Fibroblast of the conjunctiva (primary cell): ENCODE data around the gene EMILIN2.
"Not testable (repeated sequence)": the region's sequence is repeated elsewhere in the genome, so short reads cannot be mapped to it uniquely, and the experiment has no call there.

Source experiments
- DNase-seq: peaks from one replicate; pipeline ENCODE4 v3.0.0-alpha.2; 2010; ENCODE audit warnings: low read depth

The EMILIN2 gene

DNA sequence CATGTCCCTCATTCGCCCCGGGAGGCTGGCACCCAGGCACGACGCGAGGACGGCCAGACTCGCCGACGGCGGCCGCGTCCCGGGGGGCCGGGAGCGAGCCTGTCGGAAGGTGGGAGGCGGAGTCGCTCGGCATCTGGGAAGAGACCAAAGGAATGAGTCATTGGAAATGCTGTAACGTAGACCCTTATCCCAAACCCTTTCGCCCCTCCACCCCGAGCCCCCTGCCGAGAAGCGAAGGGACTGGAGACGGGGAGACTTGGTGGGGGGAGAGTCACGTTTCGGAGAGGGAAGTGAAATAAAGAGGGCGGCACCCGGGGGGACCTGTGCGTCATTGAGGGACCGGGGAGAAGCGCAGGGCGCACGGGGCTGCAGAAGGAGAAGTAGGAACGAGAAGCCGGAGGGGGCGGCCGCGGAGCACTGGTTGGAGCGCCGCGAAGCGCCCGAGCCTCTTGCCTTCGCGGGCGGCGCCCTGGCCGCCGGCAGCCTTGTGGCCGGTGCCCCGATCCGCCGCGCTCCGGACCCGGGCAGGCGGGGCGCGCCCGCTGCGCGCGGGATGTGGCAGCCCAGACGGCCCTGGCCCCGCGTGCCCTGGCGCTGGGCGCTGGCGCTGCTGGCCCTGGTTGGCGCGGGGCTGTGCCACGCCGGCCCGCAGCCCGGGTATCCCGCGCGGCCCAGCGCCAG is at the start of gene EMILIN2:
EMILIN2 (plus strand) TSS at position 371 of the 681 bp plus-strand sequence; CDS start at position 554, 183 bp downstream.
- peak; percentile 29 for DNase-seq

DNA sequence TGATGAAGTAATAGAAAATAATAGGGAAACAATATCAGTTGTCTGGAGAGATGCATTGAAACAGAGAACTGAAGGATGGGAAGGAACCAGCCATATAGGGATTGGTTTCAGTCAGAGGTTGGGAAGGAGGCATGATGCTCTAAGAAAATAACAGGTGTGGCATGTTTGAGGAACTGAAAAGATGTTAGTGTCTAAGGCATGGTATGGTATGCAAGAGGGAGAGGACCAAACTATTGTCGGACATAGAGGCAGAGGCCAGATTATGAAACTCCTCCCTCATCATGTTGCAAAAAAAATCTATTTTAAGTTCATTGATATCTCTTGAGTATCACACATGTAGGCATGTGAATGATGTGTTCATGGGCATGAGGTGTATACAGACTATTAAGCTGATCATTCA is 48.9 kb upstream of the EMILIN2 start:
- DNase-seq = no peak

DNA sequence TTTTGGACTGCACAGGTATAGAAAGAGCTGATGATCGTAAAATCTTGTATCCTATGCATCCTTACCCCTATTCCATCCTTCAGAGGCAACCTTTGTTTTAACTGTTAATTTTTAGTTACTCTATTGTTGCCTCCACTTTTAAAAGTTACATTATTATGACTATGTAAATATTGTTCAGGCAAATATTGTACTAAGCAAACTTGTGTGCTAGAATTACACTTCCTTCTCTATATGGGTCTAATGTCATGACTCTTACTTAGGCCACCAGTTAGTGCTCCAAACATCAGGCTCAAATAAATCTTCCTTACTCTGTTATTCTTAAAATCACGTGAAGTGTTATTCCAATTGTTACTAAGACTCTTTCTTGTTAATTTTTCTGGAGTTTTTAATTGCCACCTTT is 47.4 kb upstream of the EMILIN2 start:
- DNase-seq = no peak

DNA sequence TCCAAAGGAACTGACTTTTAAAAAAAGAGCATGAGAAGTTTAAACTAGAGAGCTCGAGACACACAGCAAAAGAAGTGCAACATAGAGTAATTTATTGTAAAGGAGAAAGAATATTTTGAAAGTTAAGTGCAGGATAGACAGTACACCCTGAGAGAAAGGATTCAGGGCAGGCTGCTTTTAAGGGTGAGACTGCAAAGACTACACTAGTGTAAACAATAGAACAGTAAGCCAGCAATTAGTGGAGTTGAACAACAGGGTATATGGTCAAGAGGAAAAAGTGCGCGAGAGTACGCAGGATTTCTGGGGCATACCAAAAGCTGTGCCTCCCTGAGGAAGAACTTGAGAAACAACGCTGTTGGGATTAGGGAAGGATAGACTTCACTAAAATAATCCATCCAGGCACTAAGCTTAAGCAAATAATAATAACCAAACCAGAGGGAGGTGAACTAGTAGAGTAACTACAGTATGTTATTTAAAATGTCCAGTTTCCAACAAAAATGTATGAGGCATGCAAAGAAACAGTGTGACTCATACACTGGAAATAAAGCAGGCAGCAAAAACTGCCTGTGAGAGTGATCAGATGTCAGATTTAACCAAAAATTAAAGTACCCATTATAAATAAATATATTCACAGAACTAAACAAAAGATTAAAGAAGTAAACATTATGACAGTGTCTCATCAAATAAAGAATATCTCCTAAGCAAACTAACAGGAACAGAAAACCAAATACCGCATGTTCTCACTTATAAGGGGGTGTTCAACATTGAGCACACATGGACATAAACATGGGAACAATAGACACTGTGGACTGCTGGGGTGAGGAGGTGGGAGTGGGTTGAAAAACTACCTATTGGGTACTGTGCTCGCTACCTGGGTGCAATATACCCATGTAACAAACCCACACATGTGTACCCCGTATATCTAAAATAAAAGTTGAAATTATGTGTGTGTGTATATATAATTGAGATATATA is 40.5 kb upstream of the EMILIN2 start:
- DNase-seq = peak; percentile 18

DNA sequence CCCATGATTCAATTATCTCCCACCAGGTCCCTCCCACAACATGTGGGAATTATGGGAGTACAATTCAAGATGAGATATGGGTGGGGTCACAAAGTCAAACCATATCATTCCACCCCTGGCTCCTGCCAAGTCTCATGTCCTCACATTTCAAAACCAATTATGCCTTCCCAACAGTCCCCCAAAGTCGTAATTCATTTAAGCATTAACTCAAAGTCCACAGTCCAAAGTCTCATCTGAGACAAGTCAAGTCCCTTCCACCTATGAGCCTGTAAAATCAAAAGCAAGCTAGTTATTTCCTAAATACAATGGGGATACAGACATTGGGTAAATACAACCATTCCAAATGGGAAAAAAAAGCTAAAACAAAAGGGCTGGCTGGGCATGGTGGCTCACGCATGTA is 38.2 kb upstream of the EMILIN2 start:
- not testable (repeated sequence) for DNase-seq

DNA sequence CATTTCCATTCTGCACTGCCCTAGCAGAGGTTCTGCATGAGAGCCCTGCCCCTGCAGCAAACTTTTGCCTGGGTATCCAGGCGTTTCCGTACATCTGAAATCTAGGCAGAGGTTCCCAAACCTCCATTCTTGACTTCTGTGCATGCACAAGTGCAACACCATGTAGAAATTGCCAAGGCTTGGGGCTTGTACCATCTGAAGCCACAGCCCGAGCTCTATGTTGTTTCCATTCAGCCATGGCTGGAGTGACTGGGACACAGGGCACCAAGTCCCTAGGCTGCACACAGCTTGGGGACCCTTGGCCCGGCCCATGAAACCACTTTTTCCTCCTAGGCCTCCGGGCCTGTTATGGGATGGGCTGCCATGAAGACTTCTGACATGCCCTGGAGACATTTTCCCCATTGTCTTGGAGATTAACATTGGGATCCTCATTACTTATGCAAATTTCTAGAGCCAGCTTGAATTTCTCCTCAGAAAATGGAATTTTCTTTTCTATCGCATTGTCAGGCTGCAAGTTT is 37.1 kb upstream of the EMILIN2 start:
- not testable (repeated sequence) for DNase-seq

DNA sequence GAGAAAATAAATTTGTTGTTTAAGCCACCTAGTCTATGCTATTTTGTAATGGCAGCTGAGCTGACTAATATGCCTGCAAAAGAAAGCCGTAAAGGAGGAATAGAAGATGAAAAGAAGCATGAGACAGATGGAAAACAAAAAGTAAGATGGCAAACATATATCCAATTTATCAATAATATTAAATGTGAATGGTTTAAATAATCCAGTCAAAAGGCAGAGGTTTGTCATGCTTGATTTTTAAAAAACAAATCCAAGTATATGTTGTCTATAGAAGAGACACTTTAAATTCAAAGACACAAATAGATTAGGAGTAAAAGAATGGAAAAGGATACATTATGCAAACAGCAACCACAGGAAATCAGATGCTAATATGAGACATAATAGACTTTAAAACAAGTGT is 35.4 kb upstream of the EMILIN2 start:
- DNase-seq = no peak

DNA sequence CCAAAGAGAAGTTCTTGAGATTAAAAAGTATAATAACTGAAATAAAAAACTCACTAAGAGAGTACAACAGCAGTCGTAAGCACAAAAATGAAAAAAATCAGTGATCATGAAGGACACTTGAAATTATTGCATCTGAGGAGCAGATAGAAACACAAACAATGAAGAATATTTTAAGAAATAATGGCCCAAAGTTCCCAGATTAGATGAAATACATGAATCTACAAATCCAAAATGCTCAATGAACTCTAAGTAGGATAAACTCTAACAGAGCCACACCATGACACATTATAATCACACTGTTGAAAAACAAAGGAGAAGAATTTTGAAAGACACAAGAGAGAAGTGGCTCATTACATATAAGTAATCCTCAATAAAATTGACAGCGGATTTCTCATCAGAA is 31.9 kb upstream of the EMILIN2 start:
- DNase-seq = no peak

DNA sequence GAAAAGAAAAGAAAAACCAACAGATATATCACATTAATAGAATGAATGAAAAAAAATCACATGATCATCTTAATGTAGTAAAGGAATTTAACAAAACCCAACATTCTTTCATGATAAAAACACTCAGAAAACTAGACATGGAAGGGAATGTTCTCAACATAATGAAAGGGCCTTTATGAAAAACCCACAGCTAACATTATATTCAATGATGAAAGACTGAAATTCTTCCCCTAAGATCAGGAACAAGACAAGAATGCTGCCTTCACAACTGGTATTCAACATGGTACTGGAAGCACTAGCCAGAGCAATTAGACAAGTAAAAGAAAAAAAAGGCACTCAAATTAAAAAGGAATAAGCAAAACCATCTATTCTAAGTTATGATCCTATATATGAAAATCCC is 28.5 kb upstream of the EMILIN2 start:
- no peak for DNase-seq

DNA sequence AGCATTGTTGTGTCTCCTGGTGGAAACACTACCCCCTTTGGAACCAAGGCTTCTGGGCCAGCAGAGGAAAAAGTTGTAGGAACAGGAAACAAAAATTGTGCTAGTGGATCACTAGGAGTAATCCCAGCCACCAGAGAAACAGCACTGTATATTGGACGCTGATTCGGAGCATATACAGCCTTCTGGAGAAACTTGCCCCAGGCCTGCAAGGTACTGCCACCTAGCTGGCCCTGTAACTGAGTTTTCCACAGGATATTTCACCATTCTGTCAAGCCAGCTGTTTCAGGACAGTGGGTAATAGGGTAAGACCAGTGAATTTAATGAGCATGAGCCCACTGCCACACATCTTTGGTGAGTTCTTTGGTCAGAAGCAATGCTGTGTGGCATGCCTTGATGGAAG is 25.1 kb upstream of the EMILIN2 start:
- DNase-seq = no peak

DNA sequence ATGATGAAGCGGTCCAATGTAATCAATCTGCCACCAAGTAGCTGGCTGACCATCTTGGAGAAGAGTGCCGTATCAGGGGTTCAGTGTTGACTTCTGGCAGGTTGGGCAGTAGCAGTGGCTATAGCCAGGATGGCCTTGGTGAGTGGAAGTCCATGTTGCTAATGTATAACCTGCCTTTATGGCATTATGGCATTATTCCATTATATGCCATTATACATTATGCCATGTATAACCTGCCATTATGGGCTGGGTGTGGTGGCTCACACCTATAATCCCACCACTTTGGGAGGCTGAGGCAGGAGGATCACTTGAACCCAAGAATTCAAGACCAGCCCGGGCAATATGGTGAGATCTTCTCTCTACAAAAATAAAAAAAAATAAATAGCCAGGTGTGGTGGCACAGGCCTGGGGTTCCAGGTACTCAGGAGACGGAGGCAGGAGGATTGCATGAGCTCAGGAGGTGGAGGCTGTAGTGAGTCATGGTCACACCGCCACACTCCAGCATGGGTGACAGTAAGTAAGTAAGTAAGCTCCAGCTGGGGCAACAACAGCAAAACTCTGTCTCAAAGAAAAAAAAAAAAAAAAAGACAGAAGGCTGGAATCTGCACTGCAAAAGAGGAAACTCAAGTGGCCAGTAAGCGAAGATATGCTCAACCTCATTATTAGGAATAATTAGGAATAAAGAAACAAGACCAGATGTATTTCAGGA is 24.4 kb upstream of the EMILIN2 start:
- DNase-seq = no peak

DNA sequence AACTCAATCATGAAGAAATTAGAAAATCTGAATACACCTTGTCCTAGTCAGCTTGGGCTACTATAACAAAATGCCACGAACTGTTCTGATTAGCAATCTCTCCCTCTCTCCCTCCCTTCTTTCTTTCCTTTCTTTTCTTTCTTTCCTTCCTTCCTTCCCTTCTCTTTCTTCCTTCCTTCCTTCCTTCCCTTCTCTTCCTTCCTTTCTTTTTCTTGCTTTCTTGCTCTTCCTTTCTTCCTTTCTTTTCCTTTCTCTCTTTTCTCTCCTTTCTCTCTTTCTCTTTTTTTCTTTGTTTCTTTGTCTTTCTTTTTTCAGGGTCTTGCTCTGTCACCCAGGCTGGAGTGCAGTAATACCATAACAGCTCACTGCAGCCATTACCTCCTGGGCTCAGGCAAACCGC is 23.6 kb upstream of the EMILIN2 start:
- no peak for DNase-seq

DNA sequence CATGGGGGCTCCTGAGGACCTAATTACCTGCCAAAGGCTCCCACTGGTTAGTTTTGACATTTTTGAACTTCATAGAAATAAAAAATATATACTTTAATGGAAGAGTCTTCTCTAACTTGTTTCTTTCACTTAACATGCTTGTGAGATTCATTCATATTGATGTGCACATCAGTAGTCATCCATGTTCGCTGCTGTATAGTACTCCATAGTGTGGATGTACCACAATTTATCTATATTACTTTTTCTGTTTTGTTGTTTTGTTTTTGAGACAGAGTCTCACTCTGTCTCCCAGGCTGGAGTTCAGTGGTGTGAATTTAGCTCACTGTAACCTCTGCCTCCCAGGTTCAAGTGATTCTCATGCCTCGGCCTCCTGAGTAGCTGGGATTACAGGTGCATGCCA is 22.8 kb upstream of the EMILIN2 start:
- no peak for DNase-seq

DNA sequence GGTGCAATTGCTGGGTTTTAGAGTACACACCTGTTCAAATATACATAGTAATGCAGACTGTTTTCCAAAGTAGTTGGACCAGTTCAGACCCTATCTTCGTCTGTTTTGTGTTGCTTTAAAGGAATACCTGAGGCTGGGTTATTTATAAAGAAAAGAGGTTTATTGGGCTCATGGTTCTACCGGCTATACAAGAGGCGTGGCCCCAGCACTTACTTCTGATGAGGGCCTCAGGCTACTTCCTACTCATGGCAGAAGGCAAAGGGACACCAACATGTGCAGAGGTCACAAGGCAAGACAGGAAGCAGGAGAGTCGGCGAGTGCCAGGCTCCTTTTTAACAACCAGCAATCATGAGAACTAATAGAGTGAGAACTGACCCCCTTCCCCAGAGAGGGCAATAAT is 21.9 kb upstream of the EMILIN2 start:
- no peak for DNase-seq

DNA sequence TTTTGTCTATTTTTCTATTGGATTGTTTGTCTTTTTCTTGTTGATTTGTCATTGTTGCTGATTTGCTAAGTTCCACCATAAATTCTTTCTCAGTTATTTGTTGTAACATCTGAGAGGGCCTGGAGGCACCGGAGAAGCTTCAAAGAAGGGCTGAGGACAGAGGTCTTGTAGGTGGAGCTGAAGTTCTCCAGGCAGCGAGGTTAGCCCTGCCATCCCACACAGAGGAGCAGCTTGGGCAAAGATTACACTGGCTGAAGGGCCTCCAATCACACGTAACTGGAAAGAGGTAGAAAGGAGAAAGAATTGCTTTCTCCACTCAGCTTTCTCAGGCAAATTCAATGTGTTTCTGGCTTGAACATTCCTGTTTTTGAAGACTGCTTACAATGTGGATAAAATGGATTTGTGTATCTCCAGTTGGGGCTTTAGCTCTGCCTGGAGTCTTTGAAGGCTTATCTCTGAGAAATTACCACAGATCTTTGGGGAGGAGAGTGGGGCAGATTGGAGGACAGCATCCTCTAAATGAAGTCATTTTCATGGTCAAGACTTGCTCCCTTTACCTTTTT is 21.1 kb upstream of the EMILIN2 start:
- no peak for DNase-seq

DNA sequence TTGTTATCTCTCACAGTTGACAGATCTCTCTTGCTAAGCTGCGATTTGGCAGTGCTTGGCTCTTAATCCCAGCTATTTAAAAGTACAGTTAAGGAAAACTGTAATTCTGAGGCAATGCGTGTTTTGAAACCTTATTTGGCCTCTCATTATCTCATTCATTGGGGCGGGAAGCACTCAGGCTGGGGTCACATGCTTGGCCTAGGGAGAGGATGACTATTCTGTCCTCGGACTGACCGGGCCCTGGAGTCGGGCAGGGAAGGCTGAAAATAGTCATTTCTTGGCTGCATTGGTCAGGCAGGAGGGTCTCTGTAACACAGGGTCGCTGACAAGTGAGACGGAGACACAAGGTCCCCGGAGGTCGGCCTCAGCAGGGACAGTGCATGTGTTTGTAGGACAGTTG is 20.2 kb upstream of the EMILIN2 start:
- DNase-seq = no peak

DNA sequence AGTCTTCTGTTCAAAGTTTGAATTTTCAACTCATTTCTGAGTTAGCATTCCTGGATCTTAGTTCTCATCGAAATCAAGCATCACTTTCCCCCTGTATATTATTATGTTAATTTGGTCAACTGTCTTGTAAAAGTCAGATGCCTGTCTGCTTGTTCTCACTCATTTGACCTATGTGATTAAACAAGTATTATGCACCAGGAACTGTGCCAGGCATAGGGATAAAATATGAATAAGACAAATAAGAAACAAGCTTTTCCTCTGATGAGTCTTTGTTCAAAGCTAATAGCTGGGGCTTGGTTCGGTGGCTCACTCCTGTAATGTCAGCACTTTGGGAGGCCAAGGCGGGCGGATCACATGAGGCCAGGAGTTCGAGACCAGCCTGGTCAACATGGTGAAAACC is 19.7 kb upstream of the EMILIN2 start:
- no peak for DNase-seq

DNA sequence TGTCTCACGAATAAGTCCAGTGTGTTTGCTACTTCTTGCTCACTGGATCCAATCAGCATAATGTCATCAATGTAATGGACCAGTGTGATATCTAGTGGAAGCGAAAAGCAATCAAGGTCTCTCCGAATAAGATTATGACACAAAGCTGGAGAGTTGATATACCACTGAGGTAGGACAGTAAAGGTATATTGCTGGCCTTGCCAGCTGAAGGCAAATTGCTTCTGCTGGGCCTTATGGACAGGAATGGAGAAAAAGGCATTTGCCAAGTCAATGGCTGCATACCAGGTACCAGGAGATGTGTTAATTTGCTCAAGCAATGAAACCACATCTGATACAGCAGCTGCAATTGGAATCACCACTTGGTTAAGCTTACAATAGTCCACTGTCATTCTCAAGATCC is 10.7 kb upstream of the EMILIN2 start:
- not testable (repeated sequence) for DNase-seq

DNA sequence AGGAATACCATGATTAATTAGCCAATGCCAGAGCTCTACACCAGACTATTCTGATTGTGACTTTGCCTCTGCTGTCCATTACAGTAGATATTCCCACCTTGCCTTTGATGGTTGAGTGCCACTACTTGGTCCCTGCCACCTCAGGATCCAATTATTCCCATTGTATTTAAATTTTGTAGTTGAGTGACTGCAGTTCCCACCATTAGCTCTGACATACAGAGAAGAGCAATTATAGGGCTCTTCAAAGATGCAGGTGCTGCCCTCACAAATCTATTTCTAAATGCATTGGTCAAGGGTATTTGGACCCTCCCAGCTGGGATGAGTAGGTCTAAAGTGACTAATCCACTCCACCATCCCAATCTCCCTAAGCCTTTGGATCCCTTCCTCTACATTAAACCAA is 9.5 kb upstream of the EMILIN2 start:
- DNase-seq = not testable (repeated sequence)

DNA sequence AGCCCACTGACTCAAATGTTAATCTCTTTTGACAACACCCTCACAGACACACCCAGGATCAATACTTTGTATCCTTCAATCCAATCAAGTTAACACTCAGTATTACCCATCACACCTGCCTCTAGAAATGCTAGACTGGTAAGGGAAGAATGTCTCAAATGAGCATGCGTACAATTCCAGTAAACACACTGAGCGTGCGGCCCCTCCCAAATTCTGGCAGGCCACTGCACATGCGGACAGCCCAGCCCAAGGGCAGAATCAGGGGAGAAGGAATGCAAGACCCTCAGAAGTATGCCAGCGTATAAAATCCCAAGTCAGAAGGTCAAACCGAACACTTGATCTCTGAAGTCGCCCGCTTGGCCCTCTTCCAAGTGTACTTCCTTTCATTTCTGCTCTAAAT is 7.6 kb upstream of the EMILIN2 start:
- DNase-seq = no peak

DNA sequence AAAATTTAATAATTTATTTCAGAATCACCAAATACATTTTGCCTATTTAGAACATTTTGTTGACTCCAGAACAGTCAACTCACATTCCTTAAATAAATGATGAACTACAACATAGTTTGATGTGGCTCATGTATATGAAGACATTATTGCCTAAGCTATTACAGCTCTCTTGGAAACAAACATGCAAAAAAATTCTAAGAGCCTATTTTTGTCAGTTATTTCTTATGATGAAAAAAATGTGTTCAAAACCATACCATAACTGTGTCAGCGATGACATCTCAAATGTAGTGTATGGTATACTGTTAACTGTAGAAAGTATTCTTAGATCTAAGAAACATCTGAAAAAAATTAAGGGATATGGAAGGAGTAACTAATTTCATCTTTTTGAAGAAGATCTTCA is 6.3 kb upstream of the EMILIN2 start:
- no peak for DNase-seq

DNA sequence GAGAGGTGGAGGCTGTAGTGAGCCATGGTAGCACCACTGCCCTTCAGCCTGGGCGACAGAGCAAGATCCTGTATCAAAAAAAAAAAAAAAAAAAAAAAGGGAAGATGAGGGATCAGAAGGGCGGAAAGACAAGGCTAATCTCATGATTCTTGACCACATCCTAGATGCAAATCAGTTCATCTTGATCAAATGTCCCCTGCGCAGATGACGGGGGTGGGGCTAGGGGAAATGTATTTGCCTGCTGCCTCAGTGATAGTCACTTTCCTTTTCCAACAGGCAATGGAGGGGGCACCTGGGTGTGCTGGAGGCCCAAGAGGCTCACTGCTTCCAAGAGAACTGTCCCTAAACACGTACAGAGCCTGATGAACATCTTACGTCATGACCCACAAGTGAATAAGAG is 3.7 kb upstream of the EMILIN2 start:
- no peak for DNase-seq
